ENCODE data around the gene IFFO2. TPM values are rescaled to one million over a fixed set of nuclear protein-coding genes. Genes with fewer than 3 reads are reported as not detected.

Gene IFFO2
- total RNA-seq, 1 experiment from 2014 or later, result 13.0 TPM

- CTCF ChIA-PET, result interaction anchor here (0.6 kb wide), 1 partner anchor 1891 kb away, joined by 5 read pairs; no protein-coding TSS in a partner anchor
- no peak overlapping the region for H3K27ac Mint-ChIP-seq (ENCODE audit: unreplicated experiment)
- TF ChIP-seq, protein P1, sequence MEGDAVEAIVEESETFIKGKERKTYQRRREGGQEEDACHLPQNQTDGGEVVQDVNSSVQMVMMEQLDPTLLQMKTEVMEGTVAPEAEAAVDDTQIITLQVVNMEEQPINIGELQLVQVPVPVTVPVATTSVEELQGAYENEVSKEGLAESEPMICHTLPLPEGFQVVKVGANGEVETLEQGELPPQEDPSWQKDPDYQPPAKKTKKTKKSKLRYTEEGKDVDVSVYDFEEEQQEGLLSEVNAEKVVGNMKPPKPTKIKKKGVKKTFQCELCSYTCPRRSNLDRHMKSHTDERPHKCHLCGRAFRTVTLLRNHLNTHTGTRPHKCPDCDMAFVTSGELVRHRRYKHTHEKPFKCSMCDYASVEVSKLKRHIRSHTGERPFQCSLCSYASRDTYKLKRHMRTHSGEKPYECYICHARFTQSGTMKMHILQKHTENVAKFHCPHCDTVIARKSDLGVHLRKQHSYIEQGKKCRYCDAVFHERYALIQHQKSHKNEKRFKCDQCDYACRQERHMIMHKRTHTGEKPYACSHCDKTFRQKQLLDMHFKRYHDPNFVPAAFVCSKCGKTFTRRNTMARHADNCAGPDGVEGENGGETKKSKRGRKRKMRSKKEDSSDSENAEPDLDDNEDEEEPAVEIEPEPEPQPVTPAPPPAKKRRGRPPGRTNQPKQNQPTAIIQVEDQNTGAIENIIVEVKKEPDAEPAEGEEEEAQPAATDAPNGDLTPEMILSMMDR (IDR thresholded peaks at IDR 0.05; ENCODE audit: unreplicated experiment), result no peak
- BruUV-seq (replicated peaks), result no TSS peak
- H3K27me3 Mint-ChIP-seq (ENCODE audit: unreplicated experiment), result peaks cover 24% of the 10 kb centered on the region
- H3K4me1 Mint-ChIP-seq (ENCODE audit: low read depth, unreplicated experiment), result peaks cover 7% of the 10 kb centered on the region
- DNase-seq, result no peak
- no peaks in the 10 kb centered on the region for H3K9me3 Mint-ChIP-seq (ENCODE audit: low read depth, unreplicated experiment)
- H3K4me3 Mint-ChIP-seq (ENCODE audit: low read depth, unreplicated experiment), result no peak overlapping the region
- no peaks in the 10 kb centered on the region for H3K36me3 Mint-ChIP-seq (ENCODE audit: insufficient read depth, unreplicated experiment)
- intact Hi-C loops (cut with micrococcal nuclease; ENCODE audit: unreplicated experiment), result no loop called here
Measured at GRCh38 chr1:18989176-18989799, 32.8 kb upstream of the IFFO2 start.

DNA sequence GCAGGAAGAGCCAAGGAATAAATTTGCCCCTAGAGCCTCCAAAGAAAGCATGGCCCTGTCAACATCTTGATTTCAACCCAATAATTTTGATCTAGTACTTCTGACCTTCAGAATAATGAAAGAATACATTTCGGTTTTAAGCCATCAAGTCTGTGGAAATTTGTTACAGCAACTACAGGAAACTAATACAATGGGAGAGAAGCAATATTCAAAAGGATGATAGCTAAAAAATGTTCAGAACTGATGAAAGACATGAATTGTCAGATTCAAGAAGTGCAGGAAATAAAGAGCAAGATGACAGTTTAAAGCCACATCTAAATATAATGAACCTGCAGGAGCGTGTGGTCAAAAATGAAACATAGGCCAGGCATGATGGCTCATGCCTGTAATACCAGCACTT is 24.8 kb upstream of the IFFO2 start:
- TF ChIP-seq, protein P1 (IDR thresholded peaks at IDR 0.05; ENCODE audit: unreplicated experiment), result no peak
- H3K9me3 Mint-ChIP-seq (ENCODE audit: low read depth, unreplicated experiment), result peaks cover 13% of the 10 kb centered on the region
- no peaks in the 10 kb centered on the region for H3K36me3 Mint-ChIP-seq (ENCODE audit: insufficient read depth, unreplicated experiment)
- intact Hi-C loops (cut with micrococcal nuclease; ENCODE audit: unreplicated experiment), result no loop called here
- DNase-seq, result no peak
- H3K27ac Mint-ChIP-seq (ENCODE audit: unreplicated experiment), result no peak overlapping the region
- CTCF ChIA-PET, result no interaction called here
- H3K4me1 Mint-ChIP-seq (ENCODE audit: low read depth, unreplicated experiment), result no peaks in the 10 kb centered on the region
- no TSS peak for BruUV-seq (replicated peaks)
- peaks cover 18% of the 10 kb centered on the region for H3K27me3 Mint-ChIP-seq (ENCODE audit: unreplicated experiment)
- no peak overlapping the region for H3K4me3 Mint-ChIP-seq (ENCODE audit: low read depth, unreplicated experiment)

DNA sequence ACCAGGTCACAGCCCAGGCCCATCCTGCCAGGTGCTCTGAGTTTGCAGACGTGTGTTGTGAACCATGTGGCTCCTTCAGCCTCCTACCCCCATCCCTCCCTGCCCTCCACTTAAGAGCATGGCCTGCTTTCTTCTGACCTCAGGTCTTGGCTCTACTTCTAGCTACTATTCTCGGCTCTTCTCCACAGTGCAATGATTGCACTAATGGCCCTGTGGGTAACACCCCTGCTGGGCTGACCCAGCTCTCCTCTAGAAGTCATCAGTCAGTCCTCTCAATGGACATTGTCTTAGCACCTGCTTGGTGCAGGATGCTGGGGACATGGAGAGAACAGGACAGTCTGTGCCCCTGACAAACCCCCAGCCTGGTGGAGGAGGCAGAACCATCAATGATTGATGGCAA is 22.2 kb upstream of the IFFO2 start:
- CTCF ChIA-PET, result no interaction called here
- no peaks in the 10 kb centered on the region for H3K4me1 Mint-ChIP-seq (ENCODE audit: low read depth, unreplicated experiment)
- no peak for DNase-seq
- no TSS peak for BruUV-seq (replicated peaks)
- intact Hi-C loops (cut with micrococcal nuclease; ENCODE audit: unreplicated experiment), result no loop called here
- peaks cover 18% of the 10 kb centered on the region for H3K27me3 Mint-ChIP-seq (ENCODE audit: unreplicated experiment)
- no peak overlapping the region for H3K27ac Mint-ChIP-seq (ENCODE audit: unreplicated experiment)
- TF ChIP-seq, protein P1 (IDR thresholded peaks at IDR 0.05; ENCODE audit: unreplicated experiment), result no peak
- H3K36me3 Mint-ChIP-seq (ENCODE audit: insufficient read depth, unreplicated experiment), result no peaks in the 10 kb centered on the region
- peaks cover 13% of the 10 kb centered on the region for H3K9me3 Mint-ChIP-seq (ENCODE audit: low read depth, unreplicated experiment)
- no peak overlapping the region for H3K4me3 Mint-ChIP-seq (ENCODE audit: low read depth, unreplicated experiment)

GRCh38 chr1:18977428-18977827 is 21.0 kb upstream of the IFFO2 start:
- Mint-ChIP-seq H3K9me3 (ENCODE audit: low read depth, unreplicated experiment) (peaks cover 13% of the 10 kb centered on the region), H3K4me1 (ENCODE audit: low read depth, unreplicated experiment) (no peaks in the 10 kb centered on the region), H3K27ac (ENCODE audit: unreplicated experiment) (no peak overlapping the region), H3K27me3 (ENCODE audit: unreplicated experiment) (peaks cover 18% of the 10 kb centered on the region), H3K4me3 (ENCODE audit: low read depth, unreplicated experiment) (no peak overlapping the region), H3K36me3 (ENCODE audit: insufficient read depth, unreplicated experiment) (peaks cover 4% of the 10 kb centered on the region)
- TF ChIP-seq, protein P1 (IDR thresholded peaks at IDR 0.05; ENCODE audit: unreplicated experiment), result no peak
- intact Hi-C loops (cut with micrococcal nuclease; ENCODE audit: unreplicated experiment), result no loop called here
- CTCF ChIA-PET, result no interaction called here
- BruUV-seq (replicated peaks), result no TSS peak
- no peak for DNase-seq

Data from Calu3 (cell line).